HG02610 (cell line): ENCODE measurements around the gene MARCHF10.

ENCODE experiments used
- ATAC-seq: cut with Tn5 transposase; IDR thresholded peaks from one replicate; pipeline ENCODE4 v1.9.1; 2021; ENCODE audit warnings: mild to moderate bottlenecking, moderate library complexity; ENCODE audit not compliant: unreplicated experiment

MARCHF10 gene

DNA sequence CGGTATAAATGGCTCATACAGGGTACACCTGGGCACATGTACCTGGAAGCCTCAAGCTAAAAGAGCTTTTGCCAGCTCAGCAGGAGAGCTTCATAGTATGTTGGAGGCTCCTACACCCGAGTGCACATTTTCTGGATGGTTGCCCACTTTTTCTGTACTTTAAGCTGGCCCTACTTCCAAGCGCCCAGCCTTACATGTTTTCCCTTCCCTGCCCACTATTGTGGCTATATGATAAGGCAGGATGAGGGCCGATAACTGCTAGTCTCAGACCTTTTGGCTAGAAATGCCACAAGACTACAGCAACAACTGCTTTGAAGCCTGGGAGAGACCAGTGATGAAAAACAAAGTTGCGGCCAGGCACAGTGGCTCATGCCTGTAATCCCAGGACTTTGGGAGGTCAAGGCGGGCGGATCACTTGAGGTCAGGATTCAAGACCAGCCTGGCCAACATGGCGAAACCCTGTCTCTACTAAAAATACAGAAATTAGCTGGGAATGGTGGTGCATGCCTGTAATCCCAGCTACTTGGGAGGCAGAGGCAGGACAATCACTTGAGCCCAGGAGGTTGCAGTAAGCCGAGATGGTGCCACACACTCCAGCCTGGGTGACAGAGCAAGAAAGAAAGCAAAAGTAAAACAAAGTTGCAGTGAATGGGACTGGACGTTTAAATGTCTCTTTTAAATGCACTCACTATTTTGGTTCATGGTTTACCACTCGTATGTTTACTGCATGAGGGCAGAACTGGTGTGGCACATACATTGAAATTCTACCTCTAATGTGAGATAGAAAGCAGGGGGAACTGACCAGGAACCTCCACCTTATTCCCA is 14.2 kb upstream of the MARCHF10 start:
- ATAC-seq = no peak

DNA sequence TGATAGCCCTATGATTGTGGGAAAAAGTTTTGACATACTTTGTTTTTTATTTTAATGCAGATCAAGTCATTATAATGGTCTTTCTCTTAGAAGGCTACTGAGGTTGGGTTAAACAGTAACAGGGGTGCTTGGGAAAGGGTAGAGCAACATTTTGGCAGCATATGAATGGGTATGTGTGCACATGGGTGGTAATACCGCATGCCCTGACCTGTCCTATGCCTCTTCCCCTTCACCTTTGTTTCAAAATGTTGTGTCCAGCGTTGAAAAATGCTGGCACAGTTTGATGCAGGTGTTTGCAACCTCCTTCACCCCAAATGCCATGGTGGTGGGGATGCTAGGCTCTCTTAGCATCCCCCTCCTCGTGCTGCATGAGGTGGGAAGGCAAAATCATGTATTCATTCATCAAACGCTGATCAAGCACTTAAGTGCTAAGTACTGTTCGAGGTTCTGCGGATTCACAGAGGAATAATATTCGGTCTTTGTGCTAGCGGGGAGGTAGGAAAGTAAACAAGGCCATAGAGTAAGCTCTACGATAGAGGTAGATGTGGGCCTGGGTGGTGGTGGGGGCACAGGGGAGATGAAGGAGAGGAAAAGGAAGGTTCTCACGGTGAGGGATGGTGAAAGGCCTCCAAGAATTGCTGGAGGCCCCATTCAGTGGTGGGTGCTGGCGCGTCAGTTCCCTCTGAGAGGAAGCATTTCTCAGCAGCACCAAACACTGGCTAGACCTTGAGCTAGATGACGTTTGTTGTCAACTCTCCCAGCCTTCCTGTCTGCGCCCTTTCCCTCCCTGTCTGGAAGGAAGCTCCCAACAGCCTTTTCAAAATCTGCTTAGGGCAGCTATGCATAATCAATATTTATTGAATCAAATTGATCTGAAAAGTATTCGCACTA is 13.3 kb upstream of the MARCHF10 start:
- ATAC-seq = no peak

DNA sequence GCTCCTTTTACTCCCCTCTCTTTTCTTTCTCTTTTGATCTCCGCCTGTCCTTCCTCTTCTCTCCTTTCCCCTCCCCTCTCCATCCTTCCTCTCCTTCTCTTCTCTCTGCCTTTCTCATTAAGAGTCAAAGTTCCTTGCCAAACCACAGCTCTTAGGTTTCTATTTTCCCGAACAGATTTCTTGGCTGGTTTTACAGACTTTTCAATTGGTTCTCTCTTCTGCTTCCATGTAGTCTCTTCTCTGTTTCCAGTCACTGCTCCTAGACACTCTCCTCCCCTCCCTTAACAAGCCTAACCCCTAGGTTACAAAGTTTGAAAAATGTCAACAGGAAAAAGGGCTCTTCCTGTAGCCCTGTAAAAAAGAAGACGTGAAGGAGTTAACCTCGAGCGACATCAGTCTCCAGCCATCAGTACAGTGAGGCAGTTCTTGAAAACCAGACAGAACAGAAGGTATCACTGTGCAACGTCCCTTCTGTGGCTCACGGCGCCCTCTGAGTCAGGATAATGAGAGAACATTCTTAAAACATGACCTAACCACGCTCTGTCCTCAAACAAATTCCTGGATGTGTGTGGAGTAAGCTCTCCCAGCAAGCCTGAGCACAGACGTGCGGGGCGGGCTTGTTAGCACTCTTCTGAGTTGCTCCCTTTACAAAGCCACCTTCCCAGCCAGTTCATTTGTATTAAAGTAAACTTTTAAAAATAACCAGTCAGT is 11.6 kb upstream of the MARCHF10 start:
- ATAC-seq = no peak

DNA sequence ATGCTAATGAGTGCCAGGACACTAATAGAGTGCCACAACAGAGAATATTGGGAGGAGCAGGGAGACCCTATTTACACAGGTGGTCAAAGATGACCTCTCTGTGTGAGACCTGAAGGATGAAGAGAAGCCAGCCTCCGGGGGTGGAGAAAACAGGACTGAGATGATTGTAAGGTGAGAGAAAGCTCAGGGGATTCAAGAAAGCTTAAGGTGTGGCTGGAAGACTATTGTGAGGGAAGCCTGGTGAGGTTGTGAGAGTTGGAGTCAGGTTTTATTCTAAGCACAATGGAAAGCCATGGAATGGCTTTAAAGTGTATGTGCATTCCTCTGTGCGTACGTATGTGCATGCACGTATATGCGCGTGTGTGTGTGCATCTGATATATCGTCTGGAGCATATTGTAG is 10.4 kb upstream of the MARCHF10 start:
- no peak for ATAC-seq

DNA sequence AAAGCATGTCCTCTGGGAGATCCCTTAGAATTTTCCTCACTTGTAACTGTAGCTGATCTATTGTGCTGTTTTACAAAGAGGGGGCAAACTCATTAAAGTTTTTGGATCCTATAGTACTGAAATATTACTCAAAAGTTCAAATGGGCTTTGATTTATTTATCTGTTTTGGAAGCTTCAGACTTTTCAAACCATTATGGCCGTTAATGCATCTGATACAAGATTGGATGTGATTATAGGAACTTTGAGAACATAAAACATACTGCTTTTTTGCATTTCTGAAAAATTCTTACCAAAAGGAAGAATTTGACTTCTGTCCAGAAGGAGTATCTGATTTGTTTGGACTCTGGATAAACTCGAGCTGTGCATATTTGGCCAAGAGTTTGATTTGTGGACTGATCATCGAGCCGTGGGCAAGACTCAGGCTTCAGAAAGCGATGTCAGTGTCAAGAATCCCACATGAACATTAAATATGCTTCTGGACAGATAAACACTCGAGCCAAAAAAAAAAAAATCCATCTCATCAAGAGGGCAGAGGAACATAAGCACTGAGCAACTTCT is 8.2 kb upstream of the MARCHF10 start:
- ATAC-seq = no peak

DNA sequence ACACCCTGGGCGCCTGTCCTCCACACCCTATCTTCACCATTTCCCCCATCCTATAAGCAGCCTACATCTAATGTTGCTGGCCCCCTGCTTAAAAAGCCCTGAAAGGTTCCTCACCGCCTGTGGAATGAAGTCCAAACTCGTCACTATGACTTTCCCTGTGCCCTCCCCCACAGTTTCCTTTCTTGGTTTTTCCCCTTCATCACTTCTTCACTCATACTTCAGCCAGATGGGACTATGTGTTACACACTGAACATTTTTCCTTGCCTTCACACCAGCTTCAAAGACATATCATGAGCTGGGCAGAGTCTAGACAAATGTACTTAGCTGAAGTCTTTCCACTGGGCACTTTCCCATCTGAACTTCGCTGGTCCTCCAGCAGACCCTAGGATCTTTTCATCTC is 1.5 kb upstream of the MARCHF10 start:
- no peak for ATAC-seq

DNA sequence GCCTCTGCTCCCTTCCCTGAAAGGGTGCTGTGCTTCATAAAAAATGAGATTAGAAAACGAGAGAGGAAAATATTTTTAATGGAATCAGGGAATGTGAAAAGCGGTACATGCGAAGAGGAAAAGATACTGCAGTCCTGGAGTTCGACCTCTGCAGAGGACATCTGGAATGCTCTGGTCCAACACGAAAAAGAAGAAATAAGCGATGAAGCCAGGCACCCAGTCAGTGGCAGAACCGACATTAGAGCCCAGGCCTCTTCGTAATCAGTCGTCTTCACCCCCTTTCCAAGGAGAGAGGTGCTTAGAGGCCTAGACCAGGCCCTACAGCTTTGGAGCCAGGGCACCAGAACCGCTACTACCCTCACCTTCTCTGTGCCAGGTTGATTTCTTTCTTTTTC is 459 bp upstream of the MARCHF10 start:
- ATAC-seq = no peak

DNA sequence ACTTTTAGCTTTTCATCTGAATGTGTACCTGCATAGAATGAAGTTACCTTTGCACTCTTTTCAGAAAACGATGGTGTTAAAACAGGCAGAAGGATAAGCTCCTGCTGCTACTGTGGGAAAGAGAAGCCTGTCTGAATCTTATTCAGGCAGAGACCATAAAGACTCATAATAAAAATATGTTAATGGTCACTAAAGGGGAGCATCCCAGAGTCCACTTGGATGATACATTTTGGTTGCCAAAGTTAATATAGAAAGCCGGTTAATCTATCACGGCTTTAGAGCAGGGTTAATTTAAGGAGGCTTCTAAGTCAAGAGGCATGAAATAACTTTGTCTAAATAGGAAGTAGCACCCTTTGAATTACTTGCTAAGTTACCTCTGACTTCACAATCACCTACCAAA is 2.9 kb downstream of the MARCHF10 start:
- no peak for ATAC-seq

DNA sequence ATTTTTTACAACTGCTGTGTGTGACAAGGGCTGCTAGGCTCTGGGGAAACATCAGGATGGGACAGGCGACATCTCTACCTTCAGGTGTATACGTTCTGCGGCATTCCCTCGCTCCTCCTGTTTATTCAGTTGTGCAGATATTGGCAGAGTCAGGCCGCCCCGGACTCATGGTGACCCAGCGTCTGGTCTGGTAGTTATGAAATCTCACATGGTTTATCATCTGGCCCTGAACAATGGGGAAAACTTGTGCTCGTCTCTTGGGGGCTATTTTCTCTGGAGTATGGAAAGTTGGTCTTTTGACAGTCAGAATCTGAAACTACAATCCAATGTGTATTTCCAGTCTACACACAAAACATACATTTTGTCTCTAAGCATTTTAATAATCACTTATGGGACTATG is 3.3 kb downstream of the MARCHF10 start:
- no peak for ATAC-seq

DNA sequence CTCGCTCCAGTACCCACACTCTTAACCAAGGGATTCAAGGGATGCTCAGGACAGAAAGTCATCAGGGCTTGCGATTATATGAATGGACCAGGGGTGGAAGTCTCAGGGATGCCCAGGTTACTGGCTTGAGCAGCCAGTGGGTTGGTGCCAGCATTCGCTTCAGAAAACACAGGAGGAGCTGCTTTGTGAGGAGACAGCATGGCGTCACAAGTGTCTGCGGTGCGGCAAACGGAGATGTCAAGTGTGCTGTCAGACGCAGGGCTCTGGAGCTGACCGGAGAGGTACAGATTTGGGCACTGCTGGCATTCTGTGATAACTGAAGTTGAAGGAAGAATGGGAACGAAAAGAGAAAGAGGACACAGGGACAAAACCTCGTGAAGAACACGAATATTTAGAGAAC is 4.1 kb downstream of the MARCHF10 start:
- no peak for ATAC-seq

DNA sequence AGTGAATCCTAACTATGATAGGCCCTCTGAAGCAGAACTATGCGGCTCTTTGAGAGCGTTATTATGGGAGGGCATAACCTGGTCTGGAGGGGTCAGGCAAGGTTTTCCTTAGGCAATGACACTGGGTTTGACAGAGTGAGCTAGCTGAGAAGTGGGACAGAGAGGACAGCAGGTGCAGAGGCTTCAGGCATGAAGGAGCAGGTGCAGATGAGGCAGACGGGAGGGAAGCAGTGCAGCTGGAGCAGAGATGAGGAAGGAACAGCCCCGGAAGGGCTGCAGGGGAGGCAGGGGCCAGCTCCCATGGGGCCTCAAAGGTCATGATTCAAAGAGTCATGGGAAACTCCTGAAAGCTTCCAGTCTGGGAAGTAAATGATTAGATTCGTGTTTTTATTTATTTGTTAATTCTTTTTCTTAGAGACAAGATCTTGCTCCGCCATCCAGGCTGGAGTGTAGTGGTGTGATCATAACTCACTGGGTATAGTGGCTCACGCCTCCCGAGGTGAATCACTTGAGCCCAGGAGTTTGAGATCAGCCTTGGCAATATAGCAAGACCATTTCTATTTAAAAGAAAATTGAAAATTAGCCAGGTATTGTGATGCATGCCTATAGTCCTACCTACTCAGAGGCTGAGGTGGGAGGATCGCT is 5.4 kb downstream of the MARCHF10 start:
- ATAC-seq = no peak

DNA sequence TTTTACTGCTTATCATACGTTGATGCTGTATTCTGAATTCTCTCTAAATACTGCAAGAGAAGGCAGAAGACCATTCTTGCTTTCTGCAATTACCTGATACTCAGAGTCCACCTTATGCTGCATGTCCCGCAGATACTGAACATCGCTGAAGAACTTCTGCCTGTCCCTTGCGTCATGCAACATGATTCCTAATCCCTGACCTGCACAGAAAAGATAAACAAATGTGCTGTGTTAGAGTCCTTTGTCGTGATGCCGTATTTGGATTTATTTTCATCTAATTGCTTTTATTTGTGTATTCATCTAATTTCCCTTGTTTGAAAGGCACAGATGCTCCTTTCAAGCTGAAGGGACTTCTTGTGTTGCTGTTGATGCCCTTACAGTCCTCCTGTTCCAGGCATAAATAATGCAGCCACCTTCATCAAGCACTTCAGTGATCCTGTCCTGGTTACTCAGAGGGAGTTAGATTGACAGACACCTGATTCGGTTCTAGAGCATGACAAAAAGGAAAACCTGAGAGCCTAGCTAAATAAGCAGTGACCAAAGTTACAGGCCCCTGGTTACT is 6.5 kb downstream of the MARCHF10 start:
- ATAC-seq = no peak

DNA sequence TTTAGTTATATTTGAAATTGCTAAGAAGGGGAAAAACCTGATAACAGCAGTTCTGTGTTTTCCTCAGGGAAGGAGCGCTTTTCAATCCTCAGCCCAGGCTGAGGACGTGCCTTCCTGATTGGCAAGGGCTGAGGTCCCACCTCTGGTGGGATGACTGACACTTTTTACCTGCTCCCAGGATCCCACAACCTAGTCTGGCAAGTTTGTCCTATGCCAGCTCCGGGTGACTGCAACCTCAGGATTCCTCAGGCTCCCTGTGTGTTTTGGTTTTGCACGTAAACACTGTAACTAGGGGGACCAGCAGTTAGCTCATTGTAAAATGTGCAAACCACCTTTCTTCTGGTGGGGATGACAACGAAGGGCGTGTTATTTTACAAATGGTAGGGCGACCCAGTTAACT is 7.5 kb downstream of the MARCHF10 start:
- ATAC-seq = no peak

DNA sequence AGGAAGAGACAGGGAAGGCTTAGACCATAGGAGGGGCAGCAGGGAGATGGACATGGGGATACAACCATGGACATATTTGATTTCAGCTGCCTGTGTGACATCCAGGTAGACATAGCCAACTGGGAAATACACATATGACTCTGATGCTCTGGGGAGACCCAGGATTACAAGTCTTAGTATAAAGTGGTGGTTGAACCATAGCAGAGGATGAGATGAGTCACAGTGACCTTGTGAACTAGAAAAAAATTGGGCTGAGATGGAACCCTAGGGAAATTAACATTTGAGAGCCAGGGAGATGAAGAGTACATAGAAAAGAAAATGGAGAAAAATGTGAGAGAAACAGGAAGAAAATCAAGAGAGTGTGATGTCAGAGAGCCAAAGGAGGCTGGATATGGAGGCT is 10.2 kb downstream of the MARCHF10 start:
- no peak for ATAC-seq

DNA sequence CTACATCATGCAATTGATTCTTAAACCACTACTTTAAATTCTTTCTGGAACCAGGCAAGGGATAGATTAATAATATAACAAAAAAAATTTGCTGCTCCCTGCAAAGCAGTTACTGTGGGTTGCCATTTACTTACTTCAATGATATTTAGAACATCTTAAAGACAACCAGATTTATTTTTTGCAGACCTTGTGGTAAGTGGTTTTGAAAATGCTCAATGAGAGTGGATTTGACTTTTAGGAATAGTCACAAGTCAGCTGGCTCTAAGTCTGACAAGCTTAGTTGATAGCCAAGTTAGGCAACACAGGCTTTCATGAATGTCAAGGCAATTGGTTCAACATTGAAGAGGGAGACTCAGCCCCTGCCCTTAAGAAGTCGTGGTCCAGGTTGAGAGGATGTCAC is 11.8 kb downstream of the MARCHF10 start:
- ATAC-seq = no peak

DNA sequence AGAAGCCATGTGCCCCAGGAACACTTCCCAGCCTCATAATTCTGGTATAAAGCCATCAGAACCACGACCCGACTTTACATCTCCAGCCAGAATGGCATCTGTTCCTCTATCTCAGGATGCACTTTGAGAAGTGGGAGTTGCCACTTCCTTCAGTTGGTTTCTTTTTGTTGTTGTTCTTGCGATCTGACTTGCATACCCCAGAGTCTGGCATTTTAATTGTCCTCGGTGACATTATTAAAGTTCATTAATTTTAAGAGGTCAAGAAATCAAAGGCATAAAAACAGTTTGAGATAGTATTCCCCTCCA is 13.5 kb downstream of the MARCHF10 start:
- no peak for ATAC-seq

DNA sequence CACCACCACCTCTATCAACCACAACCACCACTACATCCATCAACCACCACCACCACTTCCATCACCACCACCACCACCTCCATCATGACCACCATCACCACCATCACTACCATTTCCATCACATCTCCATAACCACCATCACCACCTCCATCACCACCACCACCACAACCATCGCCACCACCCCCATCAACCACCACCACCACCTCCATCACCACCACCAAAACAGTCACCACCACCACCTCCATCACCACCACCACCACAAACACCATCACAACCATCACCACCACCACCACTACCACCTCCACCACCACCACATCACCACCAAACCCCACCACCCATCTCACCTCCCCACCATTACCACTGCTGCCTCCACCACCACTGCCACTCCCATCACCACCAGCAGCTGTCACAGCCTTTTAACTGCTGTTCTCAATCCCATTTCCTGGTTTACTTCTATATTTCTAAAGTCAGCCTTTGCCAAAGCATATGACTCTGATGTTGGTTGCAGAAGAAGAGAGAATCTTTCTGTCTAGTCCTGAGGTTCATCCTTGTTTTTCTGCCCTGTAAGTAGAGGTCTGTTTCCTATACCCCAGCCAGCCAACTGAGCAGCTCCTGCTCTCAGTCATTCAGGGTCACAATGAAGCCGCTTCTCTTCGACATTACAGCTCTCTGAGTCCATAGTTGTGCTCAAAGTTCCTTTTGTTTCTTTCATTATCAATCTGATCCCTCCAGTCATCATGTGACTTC is 14.0 kb downstream of the MARCHF10 start:
- ATAC-seq = no peak

DNA sequence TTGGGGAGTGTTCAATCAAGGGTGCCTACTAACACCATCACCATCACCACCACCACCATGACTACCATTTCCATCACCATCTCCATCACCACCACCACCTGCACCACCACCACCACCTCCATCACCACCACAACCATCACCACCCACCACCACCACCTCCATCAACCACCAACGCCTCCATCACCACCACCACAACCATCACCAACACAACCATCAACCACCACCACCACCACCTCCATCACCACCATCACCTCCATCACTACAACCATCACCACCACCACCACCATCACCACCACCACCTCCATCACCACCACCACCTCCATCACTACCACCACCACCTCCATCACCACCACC is 15.7 kb downstream of the MARCHF10 start:
- ATAC-seq = no peak

DNA sequence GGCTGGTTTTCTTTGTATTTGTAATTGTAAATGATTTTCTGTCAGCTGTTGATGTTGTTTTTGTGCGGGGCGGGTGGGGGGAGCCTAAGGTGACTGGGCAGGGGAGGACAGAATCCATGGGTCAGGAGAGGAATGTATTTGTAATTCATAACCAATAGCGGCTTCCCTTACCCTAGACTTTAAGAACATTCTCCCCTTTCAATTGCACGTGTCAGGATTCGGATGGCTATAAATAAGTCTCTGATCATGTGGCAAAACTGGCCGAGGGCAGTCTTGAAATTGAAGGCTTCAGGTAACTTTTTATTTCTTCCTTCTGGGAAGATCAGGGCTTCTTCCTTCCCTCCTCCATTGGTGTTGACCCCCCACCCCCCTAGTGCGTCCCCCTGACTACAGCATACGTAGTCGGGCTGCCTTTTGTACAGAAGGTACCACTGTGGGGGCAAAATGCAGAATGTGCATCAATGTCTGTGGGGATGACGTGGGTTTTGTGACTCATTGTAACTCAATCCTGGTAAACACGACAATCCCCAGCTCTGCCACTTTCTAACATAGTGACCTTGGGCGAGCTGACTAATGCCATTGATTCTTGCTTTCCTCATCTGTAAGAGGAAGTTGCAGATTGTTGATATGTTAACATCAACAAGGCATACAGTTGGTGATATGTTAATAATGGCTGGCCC is 16.2 kb downstream of the MARCHF10 start:
- no peak for ATAC-seq
